Measurements from ENCODE around the gene C9.

GRCh38 chr5:39249069-39249468, 115.2 kb downstream of the C9 start:
- TF ChIP-seq CTCF (IDR thresholded peaks at IDR 0.05; ENCODE audit: borderline replicate concordance, extremely low read depth, low read length, poor library complexity, severe bottlenecking) (no peak), EZH2 (IDR thresholded peaks at IDR 0.05; ENCODE audit: borderline replicate concordance, low read depth, low read length, severe bottlenecking) (no peak)
